Activated CD8-positive, alpha-beta T cell treated with anti-CD3 and anti-CD28 coated beads for 36 hours (primary cell): ENCODE measurements around the gene PGA5. TPM values are rescaled to one million over a fixed set of nuclear protein-coding genes. Genes with fewer than 3 reads are reported as not detected.
A peak's percentile ranks its signal among the peaks of the same experiment; 100 is the strongest.

Experiments used
- ATAC-seq: fragments of 200-7000 bp; cut with Tn5 transposase; one replicate; pipeline ENCODE4 v1.10.0; 2021; ENCODE audit warnings: mild to moderate bottlenecking, moderate library complexity
- CTCF ChIA-PET: fragments of 350-600 bp; sonication (Branson Sonifier 250); formaldehyde crosslinking; loops from one replicate; lab custom pipeline; 2021; ENCODE audit warnings: antibody characterized with exemption; lab: Charles Lee
- POLR2A ChIA-PET: fragments of 350-600 bp; sonication (Branson Sonifier 250); formaldehyde crosslinking; loops from one replicate; lab custom pipeline; 2021; ENCODE audit warnings: antibody characterized with exemption; lab: Charles Lee
- DNase-seq: peaks from one replicate; pipeline ENCODE4 v3.0.0-alpha.2; 2020
- H3K27ac Mint-ChIP-seq: one replicate; pipeline ENCODE4 v1.8.0; 2021; ENCODE audit warnings: mild to moderate bottlenecking, mixed read lengths
- H3K27me3 Mint-ChIP-seq: one replicate; pipeline ENCODE4 v1.8.0; 2021; ENCODE audit warnings: mixed read lengths
- H3K36me3 Mint-ChIP-seq: one replicate; pipeline ENCODE4 v1.8.0; 2021; ENCODE audit warnings: low read depth, mixed read lengths
- H3K4me1 Mint-ChIP-seq: one replicate; pipeline ENCODE4 v1.8.0; 2021; ENCODE audit warnings: low read depth, mixed read lengths
- H3K4me3 Mint-ChIP-seq: one replicate; pipeline ENCODE4 v1.8.0; 2021; ENCODE audit warnings: mild to moderate bottlenecking, moderate library complexity, mixed read lengths
- H3K9me3 Mint-ChIP-seq: one replicate; pipeline ENCODE4 v1.8.0; 2021; ENCODE audit warnings: mixed read lengths
- intact Hi-C: fragments of 100-400 bp; cut with micrococcal nuclease; formaldehyde crosslinking; loops from one replicate; pipeline ENCODE4 v1.10.0; 2022
- total RNA-seq, 2 experiments: library from RNA; stranded (reverse); gene quantifications; one replicate each; pipeline ENCODE4 v1.2.3, GENCODE V29; 2021
- TF ChIP-seq, protein P1 (sequence below): fragments of 200-600 bp; IDR thresholded peaks from one replicate; pipeline ENCODE4 v1.8.0; 2022; ENCODE audit warnings: antibody characterized with exemption, mild to moderate bottlenecking

PGA5 gene
- total RNA-seq, 2 experiments from 2014 or later, result not detected

DNA sequence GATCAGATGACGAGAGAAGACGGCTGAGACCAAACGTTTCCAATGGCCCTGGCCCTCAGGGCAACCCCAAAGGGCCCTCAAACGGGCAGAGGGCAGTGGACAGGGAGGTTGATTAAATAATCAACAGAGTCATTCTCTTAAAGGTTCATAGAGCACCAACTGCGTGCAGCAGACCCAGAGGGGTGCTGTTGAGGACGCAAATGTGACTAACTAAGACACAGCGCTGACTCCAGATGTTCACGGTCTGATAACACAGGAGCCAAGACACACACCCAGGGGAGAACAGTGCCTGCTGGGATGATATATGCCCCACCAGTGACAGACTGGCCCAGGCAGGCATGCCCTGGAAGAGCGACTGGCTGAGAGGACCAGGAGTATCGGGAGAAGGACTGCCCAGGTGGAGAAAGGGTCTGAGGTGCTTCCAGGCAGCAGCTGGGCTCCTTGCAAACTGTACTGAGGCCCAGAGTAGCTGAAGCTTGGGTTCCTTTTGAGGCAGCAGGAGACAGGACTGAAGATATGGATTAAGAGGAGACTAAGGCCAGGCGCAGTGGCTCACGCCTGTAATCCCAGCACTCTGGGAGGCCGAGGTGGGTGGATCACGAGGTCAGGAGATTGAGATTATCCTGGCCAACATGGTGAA is 46.5 kb downstream of the PGA5 start:
- intact Hi-C loops, result no loop called here
- Mint-ChIP-seq H3K36me3 (peaks cover 55% of the 10 kb centered on the region), H3K4me3 (no peak overlapping the region), H3K4me1 (peaks cover 2% of the 10 kb centered on the region), H3K27me3 (peaks cover 3% of the 10 kb centered on the region), H3K9me3 (no peaks in the 10 kb centered on the region), H3K27ac (no peak overlapping the region)
- ATAC-seq (no peak), DNase-seq (no peak)
- TF ChIP-seq, protein P1, sequence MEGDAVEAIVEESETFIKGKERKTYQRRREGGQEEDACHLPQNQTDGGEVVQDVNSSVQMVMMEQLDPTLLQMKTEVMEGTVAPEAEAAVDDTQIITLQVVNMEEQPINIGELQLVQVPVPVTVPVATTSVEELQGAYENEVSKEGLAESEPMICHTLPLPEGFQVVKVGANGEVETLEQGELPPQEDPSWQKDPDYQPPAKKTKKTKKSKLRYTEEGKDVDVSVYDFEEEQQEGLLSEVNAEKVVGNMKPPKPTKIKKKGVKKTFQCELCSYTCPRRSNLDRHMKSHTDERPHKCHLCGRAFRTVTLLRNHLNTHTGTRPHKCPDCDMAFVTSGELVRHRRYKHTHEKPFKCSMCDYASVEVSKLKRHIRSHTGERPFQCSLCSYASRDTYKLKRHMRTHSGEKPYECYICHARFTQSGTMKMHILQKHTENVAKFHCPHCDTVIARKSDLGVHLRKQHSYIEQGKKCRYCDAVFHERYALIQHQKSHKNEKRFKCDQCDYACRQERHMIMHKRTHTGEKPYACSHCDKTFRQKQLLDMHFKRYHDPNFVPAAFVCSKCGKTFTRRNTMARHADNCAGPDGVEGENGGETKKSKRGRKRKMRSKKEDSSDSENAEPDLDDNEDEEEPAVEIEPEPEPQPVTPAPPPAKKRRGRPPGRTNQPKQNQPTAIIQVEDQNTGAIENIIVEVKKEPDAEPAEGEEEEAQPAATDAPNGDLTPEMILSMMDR, result no peak
- POLR2A ChIA-PET, result no interaction called here
- CTCF ChIA-PET, result interaction anchor here (1.2 kb wide), 1 partner anchor 32 kb away, joined by 4 read pairs; no protein-coding TSS in a partner anchor

DNA sequence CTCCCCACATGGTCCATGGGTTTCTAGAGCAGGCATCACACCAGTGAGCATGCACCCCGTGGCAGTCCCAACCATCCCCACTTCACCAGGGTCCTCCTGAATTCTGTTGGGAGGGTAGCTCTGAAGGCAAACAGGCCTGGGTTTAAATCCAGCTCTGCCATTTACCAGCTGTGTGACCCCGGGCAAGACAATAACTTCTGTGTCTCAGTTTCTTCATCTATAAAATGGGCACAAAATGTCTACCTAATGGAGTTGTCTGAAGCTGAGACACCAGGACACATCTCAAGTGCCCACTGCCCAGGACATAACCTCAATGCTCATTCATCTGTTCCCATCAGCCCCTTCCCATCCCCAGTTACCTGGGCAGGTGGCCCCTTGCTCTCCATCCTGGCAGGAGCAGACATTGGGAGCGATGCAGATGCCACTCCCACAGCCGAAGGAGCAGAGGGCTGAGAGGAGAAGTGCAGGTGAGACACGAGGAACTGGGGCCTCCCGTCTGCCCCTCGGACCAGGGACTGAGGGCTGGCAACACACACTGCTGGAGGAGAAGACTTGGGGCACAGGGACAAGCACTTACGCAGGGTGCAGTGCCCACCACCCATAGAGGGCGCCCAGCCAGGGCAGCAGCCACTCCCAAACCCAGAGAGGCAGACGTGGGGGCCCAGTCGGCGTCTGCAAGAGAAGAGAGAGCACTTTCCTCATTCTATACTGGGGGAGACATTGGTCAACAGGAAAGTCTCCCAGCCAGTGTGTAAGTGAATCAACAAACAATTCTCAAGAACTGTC is 50.1 kb downstream of the PGA5 start:
- Mint-ChIP-seq H3K36me3 (peaks cover 40% of the 10 kb centered on the region), H3K27ac (no peak overlapping the region), H3K27me3 (peaks cover 5% of the 10 kb centered on the region), H3K4me1 (peaks cover 15% of the 10 kb centered on the region), H3K4me3 (no peak overlapping the region), H3K9me3 (no peaks in the 10 kb centered on the region)
- DNase-seq (peak; percentile 23), ATAC-seq (no peak)
- TF ChIP-seq, protein P1, result no peak
- intact Hi-C loops, result no loop called here
- ChIA-PET POLR2A (no interaction called here), CTCF (interaction anchor here (0.6 to 1.4 kb wide), 2 partner anchors 13 to 203 kb away, joined by 3 to 4 read pairs; no protein-coding TSS in a partner anchor)

DNA sequence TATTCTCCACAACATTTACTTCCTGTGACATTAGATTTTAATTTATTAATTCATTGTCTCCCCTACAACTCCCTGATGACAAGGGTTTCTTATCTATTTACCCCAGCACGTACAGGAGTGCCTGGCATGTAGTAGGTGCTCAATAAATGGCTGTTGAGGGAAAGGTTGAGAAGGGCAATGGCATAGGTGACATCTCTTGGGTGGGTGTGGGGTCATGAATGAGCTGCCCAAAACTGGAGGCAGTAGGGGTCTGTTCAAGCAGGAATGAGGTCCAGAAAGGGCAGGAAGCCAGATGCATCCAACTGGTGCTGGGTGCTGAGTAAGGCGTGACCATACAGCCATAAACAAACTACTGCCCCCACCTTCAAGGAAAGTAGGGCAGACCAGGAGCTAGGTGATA is 51.4 kb downstream of the PGA5 start:
- Mint-ChIP-seq H3K4me3 (peak overlapping the region; percentile 43), H3K36me3 (peaks cover 41% of the 10 kb centered on the region), H3K9me3 (no peaks in the 10 kb centered on the region), H3K4me1 (peaks cover 20% of the 10 kb centered on the region), H3K27me3 (peaks cover 5% of the 10 kb centered on the region), H3K27ac (no peak overlapping the region)
- intact Hi-C loops, result no loop called here
- DNase-seq (no peak), ATAC-seq (no peak)
- TF ChIP-seq, protein P1, result no peak
- ChIA-PET POLR2A (interaction anchor here (3.0 kb wide), 1 partner anchor 37 kb away, joined by 26 read pairs; no protein-coding TSS in a partner anchor), CTCF (no interaction called here)

DNA sequence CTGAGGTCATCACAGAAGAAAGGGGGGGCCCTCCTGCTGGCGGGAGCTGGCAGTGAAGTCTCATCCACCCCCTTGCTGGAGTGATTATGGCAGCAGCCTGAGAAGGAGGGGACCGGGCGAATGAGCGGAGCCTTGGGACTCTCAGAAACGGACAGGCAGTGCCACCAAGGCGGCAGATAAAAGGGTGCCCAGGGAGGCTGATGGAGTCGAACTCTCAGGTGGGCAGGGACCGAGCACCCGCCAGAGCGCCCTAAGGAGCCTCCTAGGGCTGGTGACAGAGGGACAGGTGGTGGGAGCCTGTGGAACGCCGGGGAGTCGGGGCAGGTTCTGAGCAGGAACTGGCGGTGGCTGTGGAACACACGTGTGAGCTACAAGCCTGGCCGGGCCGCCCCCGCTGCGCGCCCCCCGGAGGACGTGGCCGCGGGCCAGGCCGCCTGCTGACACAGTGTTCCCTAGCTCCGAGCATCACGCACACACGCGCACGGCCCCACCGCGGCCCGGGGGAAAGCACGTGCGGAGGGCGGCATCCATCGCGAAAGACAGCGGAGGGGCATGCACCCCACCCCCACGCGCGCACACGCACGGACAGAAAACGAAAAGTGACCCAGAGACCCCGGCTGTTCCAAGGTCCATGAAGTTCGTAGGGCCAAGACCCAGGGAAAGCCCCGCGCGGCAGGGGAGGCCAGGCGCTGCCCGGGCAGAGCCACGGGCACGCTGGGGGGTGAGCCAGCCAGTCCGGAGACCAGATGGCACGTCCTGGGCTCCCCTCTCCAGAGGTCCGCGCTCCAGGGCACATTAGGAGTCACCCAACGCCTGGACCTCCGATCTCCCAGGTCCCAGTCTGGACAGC is 53.1 kb downstream of the PGA5 start:
- Mint-ChIP-seq H3K9me3 (no peaks in the 10 kb centered on the region), H3K27ac (peak overlapping the region; percentile 92), H3K4me3 (peak overlapping the region; percentile 92), H3K4me1 (peaks cover 37% of the 10 kb centered on the region), H3K27me3 (peaks cover 5% of the 10 kb centered on the region), H3K36me3 (peaks cover 43% of the 10 kb centered on the region)
- intact Hi-C loops, result no loop called here
- CTCF ChIA-PET, result interaction anchor here (0.6 to 3.2 kb wide), 14 partner anchors 12 to 136 kb away, joined by 3 to 23 read pairs (median 4); partner anchors contain the start of genes CPSF7 and SDHAF2
- DNase-seq (peak; percentile 80), ATAC-seq (peak; percentile 46)
- TF ChIP-seq, protein P1, result no peak
- POLR2A ChIA-PET, result interaction anchor here (0.8 to 4.3 kb wide), 15 partner anchors 12 to 419 kb away, joined by 3 to 26 read pairs (median 6); partner anchors contain the start of genes CPSF7, CYB561A3, DDB1 and SDHAF2
